ENCODE results near the gene GPATCH2.

GRCh38 chr1:217495249-217495648 is 135.6 kb downstream of the GPATCH2 start:
- TF ChIP-seq EZH2 (IDR thresholded peaks at IDR 0.05; ENCODE audit: low read length, missing control alignments) (no peak), CTCF (conservative IDR thresholded peaks at IDR 0.05 in 1 of 2, IDR thresholded peaks at IDR 0.05 in 1 of 2; ENCODE audit: low read depth in 1 of 2, low read length in 2 of 2) (no peak)

Data from fibroblast of lung (primary cell).